HG03064 (cell line): ENCODE data around the gene TACC2.
A peak's percentile ranks its signal among the peaks of the same experiment; 100 is the strongest.

Source experiments
- ATAC-seq: cut with Tn5 transposase; IDR thresholded peaks from one replicate; pipeline ENCODE4 v1.9.1; 2021; ENCODE audit warnings: low read depth; ENCODE audit not compliant: unreplicated experiment

The TACC2 gene

DNA sequence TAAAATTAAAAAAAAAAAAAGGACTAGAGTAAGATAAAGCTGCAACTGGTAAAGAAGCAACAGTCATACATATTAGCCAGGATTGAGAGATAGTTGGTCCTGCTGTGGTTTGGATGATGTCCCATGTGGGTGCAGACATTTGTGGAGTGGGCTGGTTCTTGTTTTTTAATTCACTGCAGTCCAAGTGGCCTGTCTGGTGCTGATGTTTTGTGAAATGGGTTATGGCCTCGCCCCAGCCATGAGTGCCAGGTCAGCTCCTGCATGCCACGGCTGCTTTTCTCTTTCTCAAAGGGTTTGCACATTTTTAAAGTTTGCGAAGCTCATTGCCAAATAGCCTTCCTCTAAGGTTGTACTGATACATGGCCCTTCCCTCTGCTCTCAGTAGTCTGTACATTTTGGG, 268.1 kb downstream of the TACC2 start:
- no peak for ATAC-seq

DNA sequence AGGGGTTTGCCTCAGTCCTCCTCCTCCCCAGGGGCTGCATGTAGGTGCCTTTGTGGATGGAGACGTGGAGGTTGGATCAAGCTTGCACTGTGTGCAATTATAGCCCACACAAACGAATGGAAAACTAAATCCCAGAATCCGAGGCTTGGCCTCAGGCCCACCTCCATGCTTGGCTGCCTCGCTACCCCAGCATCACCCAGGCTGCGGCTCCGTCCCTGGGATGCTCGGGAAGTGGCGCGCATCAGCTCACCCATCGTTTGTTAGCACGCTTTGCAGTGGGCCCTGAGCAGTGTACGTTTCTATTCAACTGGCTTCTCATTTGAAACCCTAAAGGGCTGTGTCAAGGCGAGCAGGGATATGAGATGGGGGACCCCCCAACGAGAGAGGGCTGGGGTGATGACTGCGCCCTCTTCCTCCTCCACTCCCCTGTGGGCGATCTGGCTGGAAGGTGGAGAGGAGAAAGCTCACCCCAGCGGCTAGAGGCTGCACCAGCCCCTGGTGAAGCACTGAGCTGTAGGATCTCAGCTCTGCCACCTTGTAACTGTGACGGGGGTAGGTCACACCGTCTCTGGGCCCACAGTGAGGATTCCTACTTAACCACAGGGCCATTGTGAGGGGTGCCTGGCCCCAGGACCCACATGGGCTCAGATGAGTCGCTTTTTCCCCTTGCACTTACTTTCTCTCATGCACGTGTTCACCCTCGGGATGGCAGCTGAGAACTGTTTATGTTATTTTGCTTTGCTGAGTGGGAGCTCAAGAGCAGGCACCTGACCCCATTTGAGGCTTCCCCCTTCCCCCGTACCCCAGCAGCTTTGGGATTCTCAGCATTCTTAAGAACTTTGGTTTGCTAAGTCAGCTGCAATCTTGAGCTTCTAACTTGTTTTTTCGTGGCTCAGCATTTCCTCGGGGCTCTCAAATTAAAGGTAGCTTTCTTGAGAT, 269.4 kb downstream of the TACC2 start:
- no peak for ATAC-seq

DNA sequence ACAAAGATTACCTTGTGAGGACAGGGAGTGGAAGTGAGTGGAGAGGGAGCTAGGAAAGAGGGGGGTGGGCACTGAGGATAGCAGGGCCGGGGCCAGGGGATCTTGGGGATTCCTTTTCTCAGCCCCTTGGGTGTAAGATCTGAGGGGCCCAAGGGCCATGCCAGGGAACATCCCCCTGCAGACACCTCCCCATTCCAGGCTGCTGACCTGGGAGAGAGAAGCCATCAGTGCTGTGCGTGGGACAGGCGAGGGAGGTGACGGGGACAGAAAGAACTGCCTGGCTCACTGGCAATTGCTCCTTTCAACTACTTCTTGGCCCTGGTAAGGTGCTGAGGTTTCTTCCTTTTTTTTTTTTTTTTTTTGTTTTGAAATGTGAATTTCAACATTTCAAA, 270.1 kb downstream of the TACC2 start:
- ATAC-seq: no peak

DNA sequence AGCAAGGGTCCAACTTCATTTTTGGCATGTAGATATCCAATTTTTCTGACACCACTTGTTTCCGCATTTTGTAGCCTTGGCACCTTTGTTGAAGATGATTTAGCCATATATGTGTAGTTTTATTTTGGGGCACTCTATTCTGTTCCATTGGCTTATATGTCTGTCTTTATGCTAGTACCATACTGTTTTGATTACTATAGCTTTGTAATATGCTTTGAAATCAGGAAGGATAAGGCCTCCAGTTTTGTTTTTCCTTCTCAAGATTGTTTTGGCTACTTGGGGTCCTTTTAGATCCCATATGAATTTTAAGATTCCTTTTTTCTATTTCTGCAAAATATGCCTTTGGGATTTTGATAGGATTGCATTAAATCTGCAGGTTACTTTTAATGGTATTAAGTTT, 272.6 kb downstream of the TACC2 start:
- no peak for ATAC-seq

DNA sequence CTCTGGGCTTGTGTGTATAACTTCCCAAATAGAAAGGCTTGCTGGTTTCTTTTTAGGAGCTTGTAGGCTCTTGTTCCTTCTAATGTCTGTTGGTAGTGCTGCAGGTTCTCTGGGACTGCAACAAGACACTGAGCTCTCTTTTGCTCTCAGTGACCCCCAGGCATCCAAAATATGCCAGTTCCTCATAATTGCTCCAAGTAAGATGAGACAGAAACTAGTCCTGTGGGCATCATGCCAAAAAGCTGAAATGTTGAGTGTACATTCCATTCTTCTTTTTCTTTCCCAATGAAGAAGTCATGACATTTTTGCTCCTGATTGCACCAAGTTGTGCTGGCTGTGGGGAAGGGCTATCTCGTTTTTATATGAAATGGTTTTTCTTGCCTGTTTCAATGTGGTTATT, 275.0 kb downstream of the TACC2 start:
- no peak for ATAC-seq

DNA sequence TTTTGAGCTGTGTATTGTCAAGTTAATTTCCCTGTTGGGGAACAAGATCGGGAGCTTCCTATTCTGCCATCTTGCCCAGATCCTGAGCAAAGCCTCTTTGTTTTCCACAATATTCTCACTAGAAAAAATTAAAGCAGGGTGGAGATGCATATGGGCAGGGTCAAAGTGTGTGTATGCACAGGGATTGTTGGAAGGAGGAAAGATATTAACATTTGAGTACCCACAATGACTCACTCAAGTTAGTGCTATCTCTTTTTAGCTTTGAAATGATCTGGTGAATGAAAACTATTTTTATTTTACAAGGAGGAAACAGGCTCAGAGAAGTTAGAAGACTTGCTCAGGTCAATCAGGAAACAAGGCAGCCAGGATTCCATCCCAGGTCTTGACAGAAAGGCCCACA, 275.5 kb downstream of the TACC2 start:
- ATAC-seq: no peak

DNA sequence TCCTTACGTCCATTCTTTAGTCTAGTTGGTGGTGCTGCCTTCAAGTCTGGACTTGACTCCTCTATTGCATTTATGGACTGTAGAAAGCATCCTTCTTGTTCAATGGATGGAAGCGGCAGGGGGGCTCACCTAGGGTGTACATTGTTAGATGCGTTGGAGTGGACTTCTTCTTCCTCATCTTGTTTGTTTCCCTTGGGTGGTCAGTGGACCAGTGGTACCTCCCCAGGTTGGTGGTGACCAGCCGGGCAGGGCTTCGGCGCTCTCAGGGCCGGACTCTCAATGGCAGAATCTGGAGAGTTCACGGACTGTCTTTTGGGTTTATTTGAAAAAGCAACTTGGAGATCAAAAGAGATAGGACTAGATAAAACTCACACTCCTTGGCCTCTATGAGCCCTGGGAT, 276.0 kb downstream of the TACC2 start:
- ATAC-seq: no peak

DNA sequence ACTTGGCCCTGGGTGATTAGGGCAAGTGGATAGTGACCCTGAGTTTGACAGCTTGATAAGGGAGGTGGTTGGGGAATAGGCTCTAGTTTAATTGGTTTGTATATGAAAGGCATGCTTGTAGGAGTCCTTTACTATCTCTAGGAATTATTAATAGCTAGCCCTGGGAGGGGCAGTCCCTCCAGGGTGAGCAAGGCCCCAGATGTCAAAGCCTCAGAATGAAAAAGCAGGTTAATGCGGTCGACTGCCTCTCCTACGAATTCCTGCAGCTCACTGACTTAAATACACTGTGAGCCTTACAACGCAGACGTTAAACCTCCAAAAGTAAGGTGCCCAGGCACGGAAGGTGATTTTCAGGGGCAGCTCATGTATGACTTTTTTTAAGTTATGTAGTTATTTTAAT, 276.9 kb downstream of the TACC2 start:
- no peak for ATAC-seq

DNA sequence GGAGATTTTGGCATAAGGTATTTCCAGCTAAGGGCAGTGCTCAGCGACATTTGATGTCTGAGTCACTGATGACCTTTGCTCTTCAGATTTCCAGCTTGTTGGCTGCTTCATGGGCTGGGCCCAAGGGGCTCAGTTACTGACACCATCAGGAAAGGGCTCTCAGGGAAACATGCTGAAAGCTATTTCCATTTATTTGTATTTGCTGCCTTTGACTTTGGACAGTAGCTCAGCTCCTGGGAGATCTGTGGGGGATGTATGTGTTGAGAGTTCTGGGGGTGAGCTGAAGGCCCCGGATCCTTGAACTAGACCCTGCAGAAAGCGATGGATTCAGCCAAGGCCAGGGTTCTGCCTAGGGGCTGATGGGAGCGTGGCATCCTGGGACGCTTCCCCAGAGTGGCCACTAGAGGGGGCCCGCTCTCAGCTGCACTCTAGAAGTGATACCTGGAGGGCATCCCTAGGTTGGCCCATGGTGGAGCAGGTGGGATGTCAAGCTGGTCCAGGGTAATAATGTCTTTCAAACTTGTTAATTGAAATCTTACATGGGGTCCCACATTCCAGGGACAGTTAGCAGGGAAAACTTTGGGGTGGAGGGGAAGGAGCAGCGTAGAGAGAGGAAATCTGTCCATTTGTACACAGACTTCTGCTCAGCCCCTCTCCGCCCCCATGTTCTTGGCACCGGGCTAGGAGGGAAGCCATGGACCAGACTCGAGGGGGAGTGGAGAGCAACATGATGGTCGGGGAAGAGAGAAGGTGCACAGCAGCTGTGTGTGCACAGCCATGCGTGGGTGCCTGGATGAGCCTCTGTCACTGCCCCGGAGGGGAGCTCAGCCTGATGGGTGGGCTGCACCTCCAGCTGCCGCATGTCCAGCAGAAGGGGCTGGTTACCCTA, 279.1 kb downstream of the TACC2 start:
- peak; percentile 75 for ATAC-seq

DNA sequence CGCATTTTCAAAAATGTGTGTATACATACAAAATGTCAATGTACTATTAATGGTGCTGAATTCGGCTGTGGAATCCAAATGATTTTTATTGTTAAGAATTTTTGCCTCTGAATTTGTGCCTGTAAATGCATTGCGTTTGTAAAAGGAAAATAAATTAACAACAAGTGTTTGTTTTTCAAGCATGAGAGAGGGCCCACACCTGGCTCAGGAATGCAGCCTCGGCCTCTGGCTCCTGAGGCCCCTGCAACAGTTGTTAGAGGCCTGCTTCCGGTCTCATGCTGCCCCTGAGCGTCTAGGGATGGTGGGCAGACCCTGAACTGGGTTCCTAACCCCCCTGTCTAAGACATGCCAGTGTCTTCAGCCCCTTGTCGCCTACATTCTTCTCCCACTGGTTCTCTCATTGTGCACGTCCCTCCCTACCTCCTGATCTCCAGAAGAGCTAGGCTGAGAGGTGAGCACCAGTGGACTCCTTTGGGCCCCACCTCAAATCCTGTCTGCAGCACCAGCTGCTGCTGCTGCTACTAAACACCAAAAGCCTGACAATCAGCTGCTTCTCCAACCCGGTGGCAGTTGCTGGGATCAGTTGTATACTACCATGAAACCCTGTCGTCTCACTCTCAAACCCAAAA, 280.2 kb downstream of the TACC2 start:
- ATAC-seq: no peak

DNA sequence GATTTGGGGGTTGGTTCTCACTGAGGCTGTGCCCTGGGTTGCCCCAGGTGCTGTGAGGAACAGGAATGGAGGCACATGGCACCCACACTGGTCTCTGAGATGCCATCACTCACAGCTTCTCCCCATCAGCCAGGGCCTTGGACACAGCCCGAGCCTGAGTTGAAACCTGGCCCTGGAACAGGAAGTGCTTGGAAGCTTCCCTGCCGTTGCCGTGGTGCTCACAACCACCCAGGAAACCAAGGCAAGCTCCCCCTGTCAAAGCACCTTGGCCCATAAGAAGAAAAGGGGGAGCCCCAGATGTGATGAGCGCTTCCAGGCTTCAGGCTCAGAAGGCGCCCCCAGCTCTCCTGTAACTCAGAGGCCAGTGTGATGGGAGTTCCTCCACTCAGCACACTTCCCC, 282.1 kb downstream of the TACC2 start, which contains the start of gene BTBD16:
Gene BTBD16 (plus strand): TSS at position 221 of the 400 bp plus-strand sequence. CDS start 3,786 bp downstream, outside the sequence.
- ATAC-seq: no peak

DNA sequence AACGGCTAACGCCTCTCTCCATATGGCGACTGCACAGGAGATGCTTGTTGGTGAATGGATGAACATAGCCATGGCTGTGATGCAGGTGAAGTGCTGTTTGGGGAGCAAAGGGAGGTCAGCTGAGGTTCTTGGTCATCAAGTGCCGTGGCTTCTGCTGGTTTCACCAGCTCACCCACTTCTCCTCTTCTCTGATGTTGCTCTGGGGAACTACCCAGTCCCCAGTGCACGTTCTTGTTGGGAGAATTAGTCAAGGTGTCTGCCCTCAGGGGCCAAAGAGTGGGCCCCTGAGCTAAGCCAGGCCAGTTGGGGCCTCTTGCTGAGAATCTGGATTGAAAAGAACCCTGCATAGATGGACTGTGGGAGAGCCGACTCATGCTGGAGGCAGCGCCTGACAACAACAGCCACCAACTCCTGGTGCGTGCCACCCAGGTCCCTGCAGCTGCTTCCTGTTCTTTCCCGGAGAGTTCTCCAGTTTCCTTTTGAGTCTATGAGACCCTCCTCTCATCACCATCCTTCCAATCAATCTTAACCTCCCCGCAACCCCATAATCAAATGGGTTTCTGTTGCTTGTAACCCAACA, 285.1 kb downstream of the TACC2 start:
- no peak for ATAC-seq

DNA sequence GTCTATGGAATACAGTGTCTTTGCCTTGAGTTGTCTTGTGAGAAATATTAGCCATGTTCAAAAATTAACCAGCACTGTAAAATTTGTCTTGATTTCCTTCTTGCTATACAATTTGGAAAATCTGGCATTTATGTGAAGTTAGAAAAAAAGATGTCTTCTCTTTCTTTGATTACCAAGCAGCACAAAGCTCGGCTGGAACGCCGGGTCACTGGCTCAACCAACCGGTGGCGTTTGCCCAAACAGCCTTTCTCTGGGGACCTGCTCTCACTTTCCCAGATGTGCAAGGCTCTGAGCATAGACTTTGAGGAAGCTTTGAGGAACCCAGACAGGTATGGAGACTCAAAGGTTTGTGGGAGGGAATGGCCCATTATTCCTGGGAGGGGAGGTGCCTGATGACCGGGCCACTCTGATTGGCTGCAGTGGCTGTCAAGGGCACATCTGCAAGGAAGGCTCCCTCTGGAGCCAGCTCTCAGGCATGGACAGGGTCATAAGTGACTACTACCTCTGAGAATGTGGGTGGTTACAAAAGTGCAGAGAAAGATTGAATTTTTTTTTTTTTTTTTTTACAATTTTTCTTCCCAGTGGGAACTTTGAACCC, 287.7 kb downstream of the TACC2 start:
- ATAC-seq: no peak

DNA sequence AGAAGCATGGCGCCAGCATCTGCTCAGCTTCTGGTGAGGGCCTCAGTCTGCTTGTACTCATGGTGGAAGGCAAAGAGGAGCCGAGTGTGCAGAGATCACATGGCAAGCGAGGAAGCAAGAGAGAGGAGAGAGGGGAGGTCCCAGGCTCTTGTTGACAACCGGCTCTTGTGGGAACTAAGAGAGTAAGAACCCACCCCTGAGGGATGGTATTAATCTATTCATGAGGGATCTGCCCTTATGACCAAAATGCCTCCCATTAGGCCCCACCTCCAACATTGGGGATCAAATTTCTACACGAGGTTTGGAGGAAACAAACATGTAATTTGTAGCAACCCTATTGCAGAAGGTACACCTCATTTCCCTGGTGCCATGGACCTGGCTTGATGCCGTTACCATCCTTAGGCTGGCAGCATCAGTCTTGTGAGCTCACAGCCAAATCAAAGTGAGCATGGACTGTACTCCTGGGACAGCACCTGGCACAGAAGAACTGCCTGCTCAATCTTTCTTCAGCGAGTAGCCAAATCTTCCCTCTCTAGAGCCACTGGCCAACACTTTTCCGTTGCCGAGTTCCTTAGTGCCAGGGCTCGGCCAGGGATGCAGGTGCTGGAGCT, 288.7 kb downstream of the TACC2 start:
- ATAC-seq: no peak

DNA sequence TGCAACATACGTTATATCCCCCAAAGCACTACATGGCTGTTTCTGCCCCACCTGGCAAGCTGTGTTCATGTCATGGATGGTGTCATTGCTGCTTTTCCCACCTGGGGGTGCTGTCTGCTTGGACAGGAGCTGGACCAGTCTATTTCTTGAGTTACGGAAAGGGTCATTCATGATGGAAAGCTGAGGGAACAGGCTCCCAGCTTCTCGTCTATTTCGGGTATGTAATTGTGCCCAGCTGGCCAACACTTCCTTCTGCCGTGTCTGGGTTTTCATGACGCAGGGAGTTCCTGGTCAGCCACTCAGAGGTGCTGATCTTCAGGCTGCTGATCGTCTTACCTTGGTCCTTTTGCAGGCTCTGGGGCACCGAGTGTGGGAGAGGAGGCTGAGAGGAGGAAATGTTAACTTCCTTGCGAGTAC, 290.8 kb downstream of the TACC2 start:
- ATAC-seq: no peak

DNA sequence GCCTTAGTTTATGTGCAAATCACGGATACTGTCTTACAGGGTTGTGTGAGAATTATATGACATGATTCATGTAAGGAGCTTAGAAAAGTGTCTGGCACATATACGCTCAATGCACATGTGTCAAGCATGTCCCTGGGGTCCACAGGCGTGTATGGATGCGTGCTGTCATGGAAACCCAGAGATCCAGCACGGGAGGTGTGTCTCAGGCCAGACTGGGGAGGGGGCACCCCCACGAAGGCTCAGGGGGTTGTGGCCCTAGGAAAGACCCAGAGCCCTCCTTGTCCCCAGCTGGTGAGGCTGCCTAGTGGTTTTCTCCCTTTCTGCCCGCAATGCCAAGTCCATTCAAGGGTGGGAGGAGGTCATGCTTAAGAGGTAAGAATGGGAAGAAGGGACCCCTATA, 291.2 kb downstream of the TACC2 start:
- ATAC-seq: no peak

DNA sequence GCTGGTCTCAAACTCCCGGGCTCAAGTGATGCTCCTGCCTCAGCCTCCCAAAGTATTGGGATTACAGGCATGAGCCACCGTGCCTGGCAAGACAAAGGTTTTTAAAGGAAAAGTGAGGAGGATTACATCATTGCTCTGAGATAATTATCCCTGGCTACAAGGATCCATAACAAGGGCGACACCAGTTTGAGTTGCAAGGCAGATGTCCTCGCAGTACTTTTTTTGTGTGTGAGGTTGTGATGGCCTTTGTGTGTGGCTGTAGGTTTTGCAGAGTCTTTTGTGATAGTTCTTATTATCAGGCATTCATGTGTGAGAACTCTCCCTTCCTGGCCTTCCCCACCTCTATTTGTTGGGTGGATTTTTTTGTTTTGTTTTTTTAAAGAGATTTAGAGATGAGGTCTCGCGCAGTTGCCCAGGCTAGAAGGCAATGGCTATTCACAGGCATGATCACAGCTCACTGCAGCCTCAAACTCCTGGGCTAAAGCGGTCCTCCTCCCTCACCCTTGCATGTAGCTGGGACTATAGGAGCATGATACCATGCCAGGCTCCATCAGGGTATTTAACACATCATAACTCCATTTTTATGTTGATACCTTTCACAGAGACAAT, 292.2 kb downstream of the TACC2 start:
- ATAC-seq: no peak

DNA sequence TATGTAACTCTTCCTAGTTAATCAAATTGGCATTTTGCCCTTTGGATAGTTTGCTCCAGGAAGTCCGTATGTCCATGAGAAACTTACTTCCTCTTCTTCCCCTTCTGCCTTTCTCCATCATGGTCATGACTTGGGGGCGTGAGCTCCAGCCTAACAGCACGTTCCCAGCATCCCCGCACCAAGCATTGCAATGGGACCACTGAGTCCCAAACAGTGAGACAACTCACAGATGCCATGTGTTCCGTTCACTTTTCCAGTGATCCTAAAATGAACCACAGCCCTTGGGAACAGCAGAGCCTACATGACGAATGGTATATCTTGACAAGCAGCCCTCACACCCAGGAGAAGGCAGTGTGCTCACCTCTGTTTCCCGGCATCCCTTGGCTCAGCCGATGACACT, 292.8 kb downstream of the TACC2 start:
- no peak for ATAC-seq

DNA sequence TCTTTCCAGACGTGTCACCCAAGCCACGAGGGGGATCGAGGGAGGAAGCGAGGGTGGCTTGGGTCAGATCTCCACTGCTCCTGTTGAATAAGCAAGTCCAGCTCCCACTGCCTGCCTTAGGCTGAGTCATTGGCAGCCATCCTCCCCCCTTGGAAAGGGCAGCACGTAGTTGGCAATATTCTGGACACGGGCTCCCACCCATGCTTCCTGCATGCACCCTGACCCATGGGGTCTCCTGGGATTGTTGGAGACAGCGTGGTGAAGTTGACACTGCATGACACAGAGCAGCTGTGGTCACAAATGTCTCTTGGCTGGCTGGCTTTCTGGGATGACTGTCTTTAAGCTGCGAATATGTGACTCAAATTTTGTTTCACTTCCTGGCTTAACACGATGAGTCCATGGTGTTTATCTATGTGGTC, 293.3 kb downstream of the TACC2 start:
- ATAC-seq: no peak
